Heart left ventricle (tissue), 13 donors: ENCODE data around the gene ABR.

Source experiments
- CTCF ChIP-seq, 12 donors: fragments of 200-600 bp; sonication (generic) in 4 of 12; IDR thresholded peaks; one replicate each; pipeline versions ENCODE4 v1.5.0 to v1.8.0; 2018 to 2022; ENCODE audit warnings: antibody characterized with exemption in 12 of 12, mild to moderate bottlenecking in 5 of 12
- POLR2A ChIP-seq, 2 donors: fragments of 450-650 bp; IDR thresholded peaks; one replicate each; pipeline ENCODE4 v1.6.1; 2017; ENCODE audit warnings: antibody characterized with exemption in 2 of 2, mild to moderate bottlenecking in 2 of 2, moderate library complexity in 2 of 2
- donor health status: ischemic (EF 13 %, LVEDD 7.1; RV severe dilation, severe dysfunction).
- donor health status: DM: no; HTN: yes; CAD: no.
- donor health status: DM: no; HTN: no; CAD: no.
- donor health status: ischemic (EF 25% LVEDD 6.9; RV normal size, moderate dysfunction).
- donor health status: ischemic (EF 25% LVEDD 5.7; RV mildly dilated, moderate dysfunction).
- donor health status: ischemic (EF 35%, LVEDD 5.7; RV mildly dilated, moderate dysfunction).
- donor health status: nonischemic (EF 11% LVEDD 7.7; RV severe dilation, severe dysfunction).
- donor health status: DM: yes; HTN: yes; CAD: no.
- donor health status: PGD.
- donor health status: ischemic (EF 29% LVEDD 5.4; RV normal size, mild dysfunction).
- donor health status: nonischemic (EF 23%, LVEDD 6.1; RV moderate dilation, normal function).

- TF ChIP-seq CTCF (IDR thresholded peaks at IDR 0.05): peak; percentile 84 to 98 (median 93)
- peak; percentile 2 to 59 for TF ChIP-seq POLR2A (IDR thresholded peaks at IDR 0.05)
Observed at GRCh38 chr17:996554-997344, 183.0 kb downstream of the ABR start, which contains the start of gene TIMM22.
